ENCODE data around the gene PRR5L. TPM values are rescaled to one million over a fixed set of nuclear protein-coding genes. Genes with fewer than 3 reads are reported as not detected.

Gene PRR5L
- total RNA-seq, 1 experiment from 2014 or later, result 23.9 TPM

GRCh38 chr11:36251823-36252222 lies 44.3 kb upstream of the PRR5L start:
- H3K9me3 Mint-ChIP-seq (ENCODE audit: unreplicated experiment), result no peaks in the 10 kb centered on the region
- H3K4me3 Mint-ChIP-seq (ENCODE audit: unreplicated experiment), result no peak overlapping the region
- no peak for TF ChIP-seq CTCF (IDR thresholded peaks at IDR 0.05; ENCODE audit: unreplicated experiment)
- H3K4me1 Mint-ChIP-seq (ENCODE audit: insufficient read depth, unreplicated experiment), result peaks cover 33% of the 10 kb centered on the region
- H3K36me3 Mint-ChIP-seq (ENCODE audit: insufficient read depth, unreplicated experiment), result peaks cover 15% of the 10 kb centered on the region
- intact Hi-C loops (cut with micrococcal nuclease), result no loop called here
- DNase-seq (ENCODE audit: unreplicated experiment), result no peak
- H3K27me3 Mint-ChIP-seq (ENCODE audit: insufficient read depth, unreplicated experiment), result no peaks in the 10 kb centered on the region
- ChIA-PET POLR2A (no interaction called here), CTCF (interaction anchor here (0.7 to 5.1 kb wide), 3 partner anchors 14 to 459 kb away, joined by 3 to 30 read pairs (median 3); no protein-coding TSS in a partner anchor)
- BruUV-seq (replicated peaks), result no TSS peak
- no peak overlapping the region for H3K27ac Mint-ChIP-seq (ENCODE audit: low read depth, unreplicated experiment)

- Mint-ChIP-seq H3K4me1 (ENCODE audit: insufficient read depth, unreplicated experiment) (peaks cover 43% of the 10 kb centered on the region), H3K4me3 (ENCODE audit: unreplicated experiment) (no peak overlapping the region), H3K27ac (ENCODE audit: low read depth, unreplicated experiment) (peak overlapping the region; percentile 57), H3K36me3 (ENCODE audit: insufficient read depth, unreplicated experiment) (peaks cover 15% of the 10 kb centered on the region), H3K9me3 (ENCODE audit: unreplicated experiment) (no peaks in the 10 kb centered on the region), H3K27me3 (ENCODE audit: insufficient read depth, unreplicated experiment) (no peaks in the 10 kb centered on the region)
- BruUV-seq (replicated peaks), result no TSS peak
- POLR2A ChIA-PET, result no interaction called here
- CTCF ChIA-PET, result interaction anchor here (1.1 to 2.1 kb wide), 2 partner anchors 12 to 25 kb away, joined by 3 to 7 read pairs; no protein-coding TSS in a partner anchor
- TF ChIP-seq CTCF (IDR thresholded peaks at IDR 0.05; ENCODE audit: unreplicated experiment), result no peak
- intact Hi-C loops (cut with micrococcal nuclease), result no loop called here
- no peak for DNase-seq (ENCODE audit: unreplicated experiment)
Measured at GRCh38 chr11:36253238-36253637, 42.9 kb upstream of the PRR5L start.

- no peaks in the 10 kb centered on the region for H3K9me3 Mint-ChIP-seq (ENCODE audit: unreplicated experiment)
- intact Hi-C loops (cut with micrococcal nuclease), result no loop called here
- peaks cover 30% of the 10 kb centered on the region for H3K4me1 Mint-ChIP-seq (ENCODE audit: insufficient read depth, unreplicated experiment)
- no peak for TF ChIP-seq CTCF (IDR thresholded peaks at IDR 0.05; ENCODE audit: unreplicated experiment)
- H3K4me3 Mint-ChIP-seq (ENCODE audit: unreplicated experiment), result no peak overlapping the region
- ChIA-PET POLR2A (interaction anchor here (1.1 kb wide), 1 partner anchor 99 kb away, joined by 3 read pairs; no protein-coding TSS in a partner anchor), CTCF (interaction anchor here (0.9 to 2.1 kb wide), 3 partner anchors 11 to 432 kb away, joined by 3 to 7 read pairs (median 5); no protein-coding TSS in a partner anchor)
- peak overlapping the region; percentile 74 for H3K27ac Mint-ChIP-seq (ENCODE audit: low read depth, unreplicated experiment)
- peak; percentile 45 for DNase-seq (ENCODE audit: unreplicated experiment)
- H3K27me3 Mint-ChIP-seq (ENCODE audit: insufficient read depth, unreplicated experiment), result no peaks in the 10 kb centered on the region
- peaks cover 21% of the 10 kb centered on the region for H3K36me3 Mint-ChIP-seq (ENCODE audit: insufficient read depth, unreplicated experiment)
- BruUV-seq (replicated peaks), result no TSS peak
Measured at GRCh38 chr11:36254713-36255112, 41.4 kb upstream of the PRR5L start.

- no peak for TF ChIP-seq CTCF (IDR thresholded peaks at IDR 0.05; ENCODE audit: unreplicated experiment)
- peak; percentile 55 for DNase-seq (ENCODE audit: unreplicated experiment)
- Mint-ChIP-seq H3K9me3 (ENCODE audit: unreplicated experiment) (no peaks in the 10 kb centered on the region), H3K27me3 (ENCODE audit: insufficient read depth, unreplicated experiment) (no peaks in the 10 kb centered on the region), H3K4me1 (ENCODE audit: insufficient read depth, unreplicated experiment) (peaks cover 22% of the 10 kb centered on the region), H3K4me3 (ENCODE audit: unreplicated experiment) (no peak overlapping the region), H3K27ac (ENCODE audit: low read depth, unreplicated experiment) (no peak overlapping the region), H3K36me3 (ENCODE audit: insufficient read depth, unreplicated experiment) (peaks cover 11% of the 10 kb centered on the region)
- ChIA-PET POLR2A (interaction anchor here (1.2 kb wide), 1 partner anchor 462 kb away, joined by 4 read pairs; no protein-coding TSS in a partner anchor), CTCF (interaction anchor here (0.5 to 2.4 kb wide), 6 partner anchors 9 to 648 kb away, joined by 3 to 17 read pairs (median 3); partner anchors contain the start of gene COMMD9)
- BruUV-seq (replicated peaks), result no TSS peak
- intact Hi-C loops (cut with micrococcal nuclease), result no loop called here
Measured at GRCh38 chr11:36257351-36257750, 38.7 kb upstream of the PRR5L start.

All from MCF 10A (cell line).